HuH-7 (cell line): ENCODE data around the gene PSMD4.
"Not testable (repeated sequence)": the region's sequence is repeated elsewhere in the genome, so short reads cannot be mapped to it uniquely, and the experiment has no call there.

Source experiments
- DNase-seq: peaks from one replicate; pipeline ENCODE4 v3.0.0; 2011; ENCODE audit warnings: low spot score

The PSMD4 gene

DNA sequence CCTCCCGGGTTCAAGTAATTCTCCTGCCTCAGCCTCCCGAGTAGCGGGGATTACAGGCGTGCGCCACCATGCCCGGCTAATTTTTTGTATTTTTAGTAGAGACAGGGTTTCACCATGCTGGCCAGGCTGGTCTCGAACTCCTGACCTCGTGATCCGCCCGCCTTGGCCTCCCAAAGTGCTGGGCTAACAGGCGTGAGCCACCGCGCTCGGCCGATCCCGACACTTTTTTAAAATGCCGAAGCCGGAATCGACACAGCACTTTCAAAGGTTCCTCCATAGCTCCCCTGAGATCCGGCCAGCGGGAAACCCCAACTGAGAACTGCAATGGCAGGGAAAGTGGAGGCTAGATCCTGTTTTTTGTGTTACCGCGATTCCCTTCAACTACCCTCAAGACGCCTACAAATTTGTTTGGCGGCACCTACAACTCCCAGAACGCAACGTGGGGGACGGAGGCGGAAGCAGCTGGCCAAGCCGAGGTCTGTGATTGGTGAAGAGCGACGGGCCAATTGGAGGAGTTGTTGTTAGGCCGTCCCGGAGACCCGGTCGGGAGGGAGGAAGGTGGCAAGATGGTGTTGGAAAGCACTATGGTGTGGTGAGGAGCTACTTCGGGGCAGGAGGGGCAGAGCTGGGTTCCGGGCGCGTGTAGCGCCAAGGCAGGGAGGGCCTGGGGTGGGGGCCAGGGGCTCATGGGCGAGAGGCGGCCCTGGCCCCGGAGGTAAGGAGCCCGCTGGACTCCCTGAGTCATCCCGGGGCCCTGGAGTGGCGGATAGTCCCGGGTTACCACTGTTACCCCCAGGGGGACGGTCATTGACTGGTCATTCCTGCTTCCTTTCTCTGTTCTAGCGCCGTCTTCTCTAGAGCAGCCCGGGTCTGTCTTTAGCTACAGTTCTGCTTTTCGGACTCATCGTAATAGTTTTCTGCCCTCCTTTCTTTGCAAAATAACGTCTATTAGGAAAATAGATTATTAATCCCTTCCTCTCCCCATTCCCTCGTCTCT lies at the start of gene PSMD4:
PSMD4 (plus strand) TSS at position 518 of the 997 bp plus-strand sequence; CDS start at position 567, 49 bp downstream.
- peak; percentile 93 for DNase-seq

- not testable (repeated sequence) for DNase-seq
These were observed 49.1 kb upstream of the PSMD4 start for GRCh38 chr1:151205381-151205965.

DNA sequence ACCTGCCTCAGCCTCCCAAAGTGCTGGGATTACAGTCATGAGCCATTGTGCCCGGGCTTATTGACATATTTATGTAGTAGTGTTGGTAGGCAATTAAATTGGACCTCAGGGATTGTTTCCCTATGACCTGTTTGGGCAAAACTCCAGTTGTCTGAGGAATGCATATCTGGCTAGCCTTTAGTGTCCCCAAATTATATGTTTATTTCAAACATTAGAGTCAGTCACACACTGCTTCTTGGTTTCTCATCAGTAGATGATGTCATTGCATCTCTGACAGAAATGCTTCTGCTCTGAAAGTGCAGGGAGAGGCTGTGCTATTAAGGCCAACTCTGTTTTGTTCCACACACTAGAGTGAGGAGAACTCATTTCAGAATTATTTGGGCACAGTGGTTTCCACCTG lies 43.7 kb upstream of the PSMD4 start:
- no peak for DNase-seq

- no peak for DNase-seq
These were observed 42.4 kb upstream of the PSMD4 start for GRCh38 chr1:151211972-151212705.

- DNase-seq = no peak
These were observed 41.0 kb upstream of the PSMD4 start for GRCh38 chr1:151213560-151213959.

DNA sequence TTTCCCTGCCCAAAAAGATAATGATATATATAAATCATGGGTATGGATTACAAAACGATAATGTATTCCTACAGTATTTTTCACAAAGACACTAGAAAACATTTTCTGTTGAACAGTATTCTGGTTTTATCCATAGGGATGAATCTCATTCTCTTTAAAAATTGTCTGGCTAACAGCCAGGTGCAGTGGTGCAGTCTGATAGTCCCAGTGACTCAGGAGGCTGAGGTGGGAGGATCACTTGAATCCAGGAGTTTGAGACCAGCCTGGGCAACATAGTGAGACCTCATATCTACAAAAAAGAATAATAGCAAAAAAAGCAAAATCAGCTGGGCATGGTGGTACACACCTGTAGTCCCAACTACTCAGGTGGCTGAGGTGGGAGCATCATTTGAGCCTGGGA lies 32.9 kb upstream of the PSMD4 start:
- no peak for DNase-seq

DNA sequence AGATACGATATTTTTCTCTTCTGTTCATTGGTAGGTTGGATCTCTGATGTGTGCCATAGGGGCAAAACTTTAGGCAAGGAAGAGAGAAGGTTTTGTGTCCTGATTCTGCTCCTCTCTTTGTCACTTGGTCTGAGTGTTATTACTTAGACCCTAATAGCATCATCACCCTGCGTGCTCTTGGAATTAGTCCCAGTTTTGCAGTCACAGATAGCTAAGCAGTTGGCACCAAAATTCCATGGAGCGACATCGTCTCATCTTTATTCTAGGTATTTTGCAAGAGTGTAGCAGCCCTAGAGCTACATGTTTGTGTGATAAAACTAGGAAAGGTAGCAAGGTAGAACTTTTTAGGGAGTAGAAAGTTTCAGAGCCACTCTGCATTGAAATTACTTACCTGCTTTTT lies 32.4 kb upstream of the PSMD4 start:
- no peak for DNase-seq

DNA sequence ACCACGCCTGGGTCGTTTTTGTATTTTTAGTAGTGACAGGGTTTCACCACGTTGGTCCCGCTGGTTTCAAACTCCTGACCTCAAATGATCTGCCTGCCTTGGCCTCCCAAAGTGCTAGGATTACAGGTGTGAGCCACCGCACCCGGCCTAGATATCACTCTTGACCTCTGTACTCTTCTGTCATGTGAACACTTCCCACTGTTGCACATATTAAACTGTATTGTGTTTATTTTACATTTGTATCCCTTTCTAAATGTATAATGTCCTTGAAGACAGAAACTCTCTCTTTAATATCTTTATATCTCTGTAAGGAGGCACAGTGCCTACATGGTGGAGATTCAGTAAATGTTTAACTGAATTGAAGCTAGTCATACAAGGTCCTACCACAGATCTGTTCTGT lies 19.3 kb upstream of the PSMD4 start:
- DNase-seq = no peak

- no peak for DNase-seq
These were observed 16.7 kb upstream of the PSMD4 start for GRCh38 chr1:151237678-151238466.

DNA sequence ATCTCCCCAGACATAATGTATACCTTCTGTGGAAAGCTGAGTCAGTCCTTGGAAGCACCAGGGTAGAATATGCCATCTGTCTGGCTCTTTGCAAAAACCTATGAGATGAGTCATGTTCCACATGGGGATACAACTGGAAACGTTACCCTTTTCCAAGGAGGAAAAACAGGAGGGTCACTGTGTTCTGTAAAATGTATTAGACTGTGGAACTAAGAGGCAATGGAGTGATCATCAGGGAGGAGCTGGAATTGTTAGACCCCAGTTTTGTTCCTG lies 16.1 kb upstream of the PSMD4 start:
- no peak for DNase-seq

GRCh38 chr1:151242442-151242841 lies 12.1 kb upstream of the PSMD4 start:
- DNase-seq = no peak

- no peak for DNase-seq
These were observed 10.8 kb upstream of the PSMD4 start for GRCh38 chr1:151243683-151244216.

DNA sequence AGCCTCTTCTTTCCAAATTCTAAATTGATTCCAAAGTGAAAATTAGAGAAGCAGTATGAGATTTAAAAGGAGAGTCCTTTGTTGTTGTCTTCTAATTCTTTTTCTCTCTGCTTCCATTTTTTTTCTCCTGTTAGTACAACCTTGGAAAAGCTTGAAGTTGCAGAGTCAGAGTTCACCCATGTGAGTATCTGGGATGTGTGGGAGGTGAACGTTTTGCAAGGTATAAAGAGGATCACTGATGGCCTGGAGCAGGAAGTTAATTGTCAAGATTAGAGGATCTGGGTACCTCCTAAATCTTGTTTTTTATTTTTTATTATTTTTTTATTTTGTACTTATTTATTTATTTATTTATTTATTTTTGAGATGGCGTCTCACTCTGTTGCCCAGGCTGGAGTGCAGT lies 7.7 kb upstream of the PSMD4 start:
- DNase-seq = no peak

DNA sequence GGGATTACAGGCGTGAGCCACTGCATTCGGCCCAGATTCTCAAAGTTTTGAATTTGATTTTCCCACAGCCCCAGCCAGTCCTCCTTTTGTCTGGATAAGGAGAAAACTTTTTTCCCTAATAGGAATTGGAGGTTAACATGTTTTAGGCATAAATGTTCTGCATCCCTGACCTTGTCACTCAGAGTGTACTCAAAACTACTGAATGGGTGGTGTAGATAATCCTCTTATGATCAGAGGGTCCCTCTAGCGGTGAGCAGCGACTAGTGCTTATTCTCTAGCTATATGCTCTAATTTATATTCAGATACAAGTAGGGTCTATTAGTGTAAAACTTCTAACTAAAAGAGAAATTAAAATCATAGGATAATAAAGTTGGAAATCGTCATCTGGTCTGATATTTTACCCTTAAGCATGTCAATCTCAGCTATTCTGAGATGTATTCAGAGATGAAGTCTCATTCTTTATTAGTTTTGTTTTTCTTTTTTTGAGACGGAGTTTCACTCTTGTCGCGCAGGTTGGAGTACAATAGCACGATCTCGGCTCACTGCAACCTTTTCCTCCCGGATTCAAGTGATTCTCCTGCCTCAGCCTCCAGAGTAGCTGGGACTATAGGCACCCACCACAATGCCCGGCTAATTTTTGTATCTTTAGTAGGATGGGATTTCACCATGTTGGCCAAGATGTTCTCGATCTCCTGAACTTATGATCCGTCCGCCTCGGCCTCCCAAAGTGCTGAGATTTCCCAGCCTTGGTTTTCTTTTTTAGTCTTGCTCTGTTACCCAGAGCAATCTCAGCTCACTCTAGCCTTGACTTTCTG lies 2.7 kb upstream of the PSMD4 start:
- peak; percentile 74 for DNase-seq

DNA sequence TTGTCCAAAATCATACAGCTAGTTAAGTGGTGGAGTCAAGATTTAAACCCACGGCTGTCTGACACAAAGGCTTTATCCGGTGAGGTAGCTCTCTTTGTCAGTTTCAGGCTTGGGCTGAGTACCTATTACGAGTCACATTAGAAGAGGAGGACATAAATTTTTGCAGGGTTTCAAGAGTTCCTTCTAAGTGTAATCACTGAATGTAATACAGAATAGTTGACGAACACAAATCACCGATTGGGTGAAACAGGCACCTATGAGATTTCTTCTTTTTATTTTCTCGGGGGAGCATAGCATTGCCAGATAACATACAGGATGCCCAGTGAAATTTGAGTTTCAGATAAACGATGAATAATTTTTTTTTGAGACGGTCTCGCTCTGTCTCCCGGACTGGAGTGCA lies 847 bp downstream of the PSMD4 start:
- no peak for DNase-seq

DNA sequence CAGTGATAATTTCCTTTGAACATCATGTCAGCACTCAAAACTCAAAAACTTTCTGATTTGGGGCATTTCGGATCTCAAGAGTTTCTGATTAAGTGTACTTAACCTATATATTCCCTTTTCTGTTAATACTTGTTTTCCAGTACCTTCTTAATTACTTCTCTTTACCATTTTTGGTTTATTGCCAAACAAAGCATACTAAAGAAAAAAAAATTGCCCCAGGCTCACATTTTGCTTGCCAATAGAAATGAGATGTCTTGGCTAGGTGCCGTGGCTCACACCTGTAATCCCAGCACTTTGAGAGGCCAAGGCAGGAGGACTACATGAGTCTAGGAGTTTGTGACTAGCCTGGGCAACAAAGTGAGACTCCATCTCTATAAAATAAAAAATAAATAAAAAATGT lies 4.8 kb downstream of the PSMD4 start:
- no peak for DNase-seq

GRCh38 chr1:151265446-151266236 lies 11.1 kb downstream of the PSMD4 start:
- no peak for DNase-seq

GRCh38 chr1:151266315-151266714 lies 11.8 kb downstream of the PSMD4 start:
- DNase-seq = no peak

DNA sequence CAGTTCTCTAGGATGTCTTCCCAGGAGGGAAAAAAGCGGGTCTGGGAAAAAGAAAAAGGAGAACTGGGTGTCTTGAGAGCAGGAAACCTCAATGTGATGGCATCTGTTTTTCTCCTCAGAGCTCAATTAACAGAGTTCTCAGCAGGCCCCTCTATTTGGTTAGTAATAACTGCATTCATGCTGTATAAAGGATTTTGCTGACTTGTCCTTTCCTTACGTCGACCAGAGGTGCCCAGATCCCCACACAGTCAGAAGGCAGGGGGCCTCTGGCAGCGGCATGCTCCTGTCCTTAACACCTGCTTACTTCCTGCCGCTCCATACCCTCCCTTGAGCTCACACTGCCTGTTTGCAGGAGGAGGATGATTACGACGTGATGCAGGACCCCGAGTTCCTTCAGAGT lies 12.3 kb downstream of the PSMD4 start:
- DNase-seq = no peak

GRCh38 chr1:151267760-151268159 lies 13.2 kb downstream of the PSMD4 start:
- DNase-seq = no peak
